PC-9 (cell line): ENCODE measurements around the gene SLC25A41. TPM values are rescaled to one million over a fixed set of nuclear protein-coding genes. Genes with fewer than 3 reads are reported as not detected.

ENCODE experiments used
- BruUV-seq: library from RNA; stranded (reverse); fragments of 400-500 nt; replicated peaks from 2 replicates; lab custom pipeline; 2021; lab: Mats Ljungman, UMichigan
- CTCF ChIA-PET: fragments of 300-600 bp; sonication (Branson Sonifier 250); formaldehyde crosslinking; loops from one replicate; lab custom pipeline; 2022; ENCODE audit warnings: antibody characterized with exemption; lab: Charles Lee
- POLR2A ChIA-PET: fragments of 300-600 bp; sonication (Branson Sonifier 250); formaldehyde crosslinking; loops from one replicate; lab custom pipeline; 2022; ENCODE audit warnings: antibody characterized with exemption; ENCODE audit not compliant: unreplicated experiment; lab: Charles Lee
- DNase-seq, 2 experiments: peaks; one replicate each; pipeline versions ENCODE4 v3.0.0 to v3.0.0-alpha.2; 2015 to 2022; ENCODE audit warnings: mixed read lengths in 1 of 2
- H2AFZ ChIP-seq: fragments of 200-600 bp; sonication (generic); 2 replicates; pipeline ENCODE4 v1.8.1; 2017; ENCODE audit warnings: antibody characterized with exemption
- H3F3A ChIP-seq: fragments of 200-600 bp; sonication (generic); 2 replicates; pipeline ENCODE4 v1.8.1; 2017; ENCODE audit warnings: antibody characterized with exemption, mild to moderate bottlenecking, low read depth; ENCODE audit not compliant: insufficient read depth
- H3K27ac ChIP-seq: fragments of 200-600 bp; sonication (generic); 2 replicates; pipeline ENCODE4 v1.6.1; 2016; ENCODE audit warnings: mixed run types
- H3K27me3 ChIP-seq: fragments of 200-600 bp; sonication (generic); 2 replicates; pipeline ENCODE4 v1.6.1; 2016; ENCODE audit warnings: low read depth, mixed run types; ENCODE audit not compliant: insufficient read depth
- H3K36me3 ChIP-seq: fragments of 200-600 bp; sonication (generic); 2 replicates; pipeline ENCODE4 v1.6.1; 2016; ENCODE audit warnings: low read depth, mixed run types
- H3K4me1 ChIP-seq: fragments of 200-600 bp; sonication (generic); replicated peaks from 2 replicates; pipeline ENCODE4 v1.6.1; 2016; ENCODE audit warnings: mixed run types; ENCODE audit not compliant: insufficient read depth
- H3K4me2 ChIP-seq: fragments of 200-600 bp; sonication (generic); 2 replicates; pipeline ENCODE4 v1.6.1; 2017; ENCODE audit warnings: mixed run types
- H3K4me3 ChIP-seq: fragments of 200-600 bp; sonication (generic); 2 replicates; pipeline ENCODE4 v1.6.1; 2016; ENCODE audit warnings: mixed run types
- H3K79me2 ChIP-seq: fragments of 200-600 bp; sonication (generic); 2 replicates; pipeline ENCODE4 v1.6.1; 2017; ENCODE audit warnings: low read depth, mixed run types
- H3K9me2 ChIP-seq: fragments of 200-600 bp; sonication (generic); 2 replicates; pipeline ENCODE4 v1.8.1; 2017; ENCODE audit warnings: mild to moderate bottlenecking; ENCODE audit not compliant: insufficient read depth
- H3K9me3 ChIP-seq: fragments of 200-600 bp; sonication (generic); 2 replicates; pipeline ENCODE4 v1.8.1; 2016; ENCODE audit warnings: low read depth; ENCODE audit not compliant: insufficient read depth
- H4K20me1 ChIP-seq: fragments of 200-600 bp; sonication (generic); 2 replicates; pipeline ENCODE4 v1.8.1; 2017; ENCODE audit not compliant: insufficient read depth
- EZH2 ChIP-seq: fragments of 200-600 bp; sonication (generic); IDR thresholded peaks from 2 replicates; pipeline ENCODE4 v1.8.0; 2017; ENCODE audit warnings: antibody characterized with exemption, low read depth
- intact Hi-C: fragments of 100-400 bp; cut with micrococcal nuclease; formaldehyde crosslinking; loops from one replicate; pipeline ENCODE4 v1.10.0; 2022; ENCODE audit not compliant: unreplicated experiment
- total RNA-seq: library from RNA; stranded (reverse); gene quantifications from 2 replicates; pipeline ENCODE4 v1.2.3, GENCODE V29; 2021
- TF ChIP-seq, protein P1 (sequence below): fragments of 200-600 bp; sonication (generic); conservative IDR thresholded peaks from 2 replicates; pipeline ENCODE4 v1.6.1; 2017; ENCODE audit warnings: mixed run types, antibody characterized with exemption, mild to moderate bottlenecking, moderate library complexity

Gene SLC25A41
- total RNA-seq, 1 experiment from 2014 or later: not detected

DNA sequence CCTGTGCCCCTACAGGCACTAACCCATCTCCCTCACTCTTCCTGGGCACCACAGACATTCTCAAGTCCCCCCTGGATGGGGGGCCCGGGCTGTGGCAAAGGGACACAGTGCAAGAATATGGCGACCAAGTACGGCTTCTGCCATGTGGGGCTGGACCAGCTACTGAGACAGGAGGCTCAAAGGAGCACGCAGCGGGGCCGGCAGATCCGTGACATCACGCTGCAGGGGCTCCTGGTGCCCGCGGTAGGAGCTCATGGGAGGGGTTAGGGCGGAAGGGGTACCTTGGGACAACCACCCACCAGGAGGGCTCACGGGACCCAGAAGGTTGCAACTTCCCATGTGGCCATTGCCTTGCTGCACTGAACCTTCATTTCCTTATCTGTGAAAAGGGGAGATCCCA is 37.3 kb downstream of the SLC25A41 start:
- Histone ChIP-seq H3K9me3 (no peaks in the 10 kb centered on the region), H3K4me3 (no peak overlapping the region), H3K27ac (no peak overlapping the region), H4K20me1 (no peaks in the 10 kb centered on the region), H3K79me2 (peaks cover 15% of the 10 kb centered on the region), H3K9me2 (no peaks in the 10 kb centered on the region), H3K36me3 (no peaks in the 10 kb centered on the region), H3K4me2 (no peak overlapping the region), H3K4me1 (peaks cover 5% of the 10 kb centered on the region), H2AFZ (no peak overlapping the region), H3K27me3 (no peaks in the 10 kb centered on the region), H3F3A (0 out of 2 replicates have a peak, but pooled peaks cover 3% of the 10 kb centered on the region)
- ChIA-PET POLR2A (no interaction called here), CTCF (no interaction called here)
- no peak for DNase-seq
- no peak for TF ChIP-seq EZH2
- TF ChIP-seq, protein P1, sequence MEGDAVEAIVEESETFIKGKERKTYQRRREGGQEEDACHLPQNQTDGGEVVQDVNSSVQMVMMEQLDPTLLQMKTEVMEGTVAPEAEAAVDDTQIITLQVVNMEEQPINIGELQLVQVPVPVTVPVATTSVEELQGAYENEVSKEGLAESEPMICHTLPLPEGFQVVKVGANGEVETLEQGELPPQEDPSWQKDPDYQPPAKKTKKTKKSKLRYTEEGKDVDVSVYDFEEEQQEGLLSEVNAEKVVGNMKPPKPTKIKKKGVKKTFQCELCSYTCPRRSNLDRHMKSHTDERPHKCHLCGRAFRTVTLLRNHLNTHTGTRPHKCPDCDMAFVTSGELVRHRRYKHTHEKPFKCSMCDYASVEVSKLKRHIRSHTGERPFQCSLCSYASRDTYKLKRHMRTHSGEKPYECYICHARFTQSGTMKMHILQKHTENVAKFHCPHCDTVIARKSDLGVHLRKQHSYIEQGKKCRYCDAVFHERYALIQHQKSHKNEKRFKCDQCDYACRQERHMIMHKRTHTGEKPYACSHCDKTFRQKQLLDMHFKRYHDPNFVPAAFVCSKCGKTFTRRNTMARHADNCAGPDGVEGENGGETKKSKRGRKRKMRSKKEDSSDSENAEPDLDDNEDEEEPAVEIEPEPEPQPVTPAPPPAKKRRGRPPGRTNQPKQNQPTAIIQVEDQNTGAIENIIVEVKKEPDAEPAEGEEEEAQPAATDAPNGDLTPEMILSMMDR: no peak
- no TSS peak for BruUV-seq
- intact Hi-C loops: no loop called here

DNA sequence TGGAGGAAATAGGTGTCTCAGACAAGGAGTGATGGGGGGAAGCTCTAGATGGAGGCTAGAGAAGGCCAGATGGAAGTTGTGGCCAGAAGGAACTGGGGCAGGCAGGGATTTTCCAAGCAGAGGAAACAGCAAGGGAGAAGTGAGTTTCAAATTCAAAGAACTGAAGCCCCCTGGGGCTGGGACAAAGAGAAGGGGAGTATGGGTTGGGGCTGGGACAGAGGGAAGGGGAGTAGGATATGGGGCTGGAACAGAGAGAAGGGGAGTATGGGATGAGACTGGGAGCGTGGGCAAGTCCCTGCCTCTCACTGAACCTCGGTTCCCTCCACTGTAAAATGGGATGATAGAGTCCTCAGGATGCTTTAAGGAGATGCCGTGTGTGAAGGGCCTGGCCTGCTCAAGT is 38.7 kb downstream of the SLC25A41 start:
- no peak overlapping the region for H3K4me3 ChIP-seq
- intact Hi-C loops: no loop called here
- no peak overlapping the region for H3K27ac ChIP-seq
- 0 out of 2 replicates have a peak, but pooled peaks cover 3% of the 10 kb centered on the region for H3F3A ChIP-seq
- no peaks in the 10 kb centered on the region for H4K20me1 ChIP-seq
- no peak overlapping the region for H3K4me2 ChIP-seq
- no peaks in the 10 kb centered on the region for H3K9me2 ChIP-seq
- CTCF ChIA-PET: no interaction called here
- H3K27me3 ChIP-seq: no peaks in the 10 kb centered on the region
- POLR2A ChIA-PET: no interaction called here
- no peaks in the 10 kb centered on the region for H3K9me3 ChIP-seq
- peaks cover 15% of the 10 kb centered on the region for H3K79me2 ChIP-seq
- DNase-seq: no peak
- peaks cover 5% of the 10 kb centered on the region for H3K4me1 ChIP-seq
- no TSS peak for BruUV-seq
- no peaks in the 10 kb centered on the region for H3K36me3 ChIP-seq
- TF ChIP-seq EZH2: no peak
- TF ChIP-seq, protein P1: no peak
- H2AFZ ChIP-seq: no peak overlapping the region

DNA sequence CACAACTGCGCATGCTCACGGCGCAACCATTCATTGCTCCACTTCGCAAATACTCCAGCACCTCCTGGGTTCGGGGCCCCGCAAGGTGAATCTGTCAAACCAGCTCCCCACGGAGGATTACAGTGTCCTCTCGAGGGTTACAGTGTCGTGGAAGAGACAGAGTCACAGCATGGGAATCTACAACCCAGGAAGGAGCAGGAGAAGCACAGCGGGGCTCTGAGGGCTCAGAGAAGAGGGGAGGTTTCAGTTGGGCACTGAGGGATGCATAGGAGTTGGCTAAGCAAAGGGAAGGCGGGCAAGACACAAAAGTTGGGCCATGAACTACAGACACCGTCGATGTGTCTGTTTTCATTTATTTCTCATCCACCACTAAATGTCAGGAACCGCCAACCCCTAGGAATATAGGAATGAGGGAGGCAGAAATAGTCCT is 39.6 kb downstream of the SLC25A41 start:
- H3K4me2 ChIP-seq: peak overlapping the region; percentile 87
- peak overlapping the region; percentile 99 for H2AFZ ChIP-seq
- no peaks in the 10 kb centered on the region for H3K9me2 ChIP-seq
- H3K27ac ChIP-seq: peak overlapping the region; percentile 65; the same call in 1 of the 2 replicates
- ChIA-PET POLR2A (interaction anchor here (0.6 kb wide), 1 partner anchor 31 kb away, joined by 4 read pairs; no protein-coding TSS in a partner anchor), CTCF (no interaction called here)
- peak overlapping the region; percentile 94 for H3K4me3 ChIP-seq
- no peak for DNase-seq
- H3K27me3 ChIP-seq: no peaks in the 10 kb centered on the region
- H3F3A ChIP-seq: 0 out of 2 replicates have a peak, but pooled peaks cover 3% of the 10 kb centered on the region
- H3K4me1 ChIP-seq: peaks cover 5% of the 10 kb centered on the region
- intact Hi-C loops: loop anchor here (1.0 kb wide), 2 partner anchors 21 to 31 kb away; no protein-coding TSS in a partner anchor
- H3K36me3 ChIP-seq: no peaks in the 10 kb centered on the region
- peaks cover 15% of the 10 kb centered on the region for H3K79me2 ChIP-seq
- TF ChIP-seq, protein P1: no peak
- no peak for TF ChIP-seq EZH2
- BruUV-seq: no TSS peak
- no peaks in the 10 kb centered on the region for H3K9me3 ChIP-seq
- no peaks in the 10 kb centered on the region for H4K20me1 ChIP-seq
